ENCODE results near the gene EPN2.

GRCh38 chr17:19237389-19238166 lies 412 bp downstream of the EPN2 start:
- peak; percentile 38 for TF ChIP-seq POLR2A (IDR thresholded peaks at IDR 0.05; ENCODE audit: low read depth)
- no peak for TF ChIP-seq EP300 (IDR thresholded peaks at IDR 0.05)
- TF ChIP-seq CTCF (IDR thresholded peaks at IDR 0.05), result peak; percentile 28 to 38 (median 29)
- peak in 1 of 2 donors; percentile 59 for TF ChIP-seq POLR2AphosphoS5 (IDR thresholded peaks at IDR 0.05)

Data from esophagus muscularis mucosa (tissue), 4 donors.